Panc1 (cell line): ENCODE measurements around the gene LNPK. TPM values are rescaled to one million over a fixed set of nuclear protein-coding genes. Genes with fewer than 3 reads are reported as not detected.

Experiments used
- ATAC-seq: fragments of 200-7000 bp; cut with Tn5 transposase; 2 replicates; pipeline ENCODE4 v1.9.1; 2020; ENCODE audit warnings: mild to moderate bottlenecking, moderate library complexity
- BruUV-seq: library from RNA; stranded (reverse); fragments of 400-500 nt; replicated peaks from 2 replicates; lab custom pipeline; 2021; lab: Mats Ljungman, UMichigan
- CTCF ChIA-PET: fragments of 300-600 bp; sonication (Branson Sonifier 250); formaldehyde crosslinking; loops from one replicate; lab custom pipeline; 2022; ENCODE audit warnings: antibody characterized with exemption; lab: Charles Lee
- POLR2A ChIA-PET: fragments of 300-600 bp; sonication (Branson Sonifier 250); formaldehyde crosslinking; loops from one replicate; lab custom pipeline; 2022; ENCODE audit warnings: antibody characterized with exemption; lab: Charles Lee
- DNase-seq: peaks from one replicate; pipeline ENCODE4 v3.0.0-alpha.2; 2010; ENCODE audit warnings: low read depth, low spot score
- H3K27ac ChIP-seq: 2 replicates; pipeline ENCODE4 v1.5.1; 2011; ENCODE audit warnings: mild to moderate bottlenecking, low read length, inconsistent platforms
- H3K27me3 ChIP-seq: fragments of 200-500 bp; sonication (Bioruptor generic); 2 replicates; pipeline ENCODE4 v1.6.0; 2014; ENCODE audit warnings: low read length, inconsistent platforms; ENCODE audit not compliant: control insufficient read depth, insufficient read depth
- H3K36me3 ChIP-seq: fragments of 200-500 bp; sonication (Bioruptor generic); 2 replicates; pipeline ENCODE4 v1.5.1; 2014; ENCODE audit warnings: inconsistent platforms, mild to moderate bottlenecking, low read length, moderate library complexity; ENCODE audit not compliant: control insufficient read depth, insufficient read depth
- H3K4me1 ChIP-seq: 2 replicates; pipeline ENCODE4 v1.5.1; 2011; ENCODE audit warnings: inconsistent platforms, mild to moderate bottlenecking, low read length, moderate library complexity; ENCODE audit not compliant: control insufficient read depth, insufficient read depth
- H3K4me3 ChIP-seq, 2 experiments: 2 replicates each; pipeline ENCODE4 v1.5.1; 2011 to 2012; ENCODE audit warnings: low read depth in 2 of 2, low read length in 2 of 2, mild to moderate bottlenecking in 2 of 2, inconsistent platforms in 1 of 2, moderate library complexity in 1 of 2
- H3K9me3 ChIP-seq: fragments of 200-500 bp; sonication (Bioruptor generic); 2 replicates; pipeline ENCODE4 v1.5.1; 2014; ENCODE audit warnings: low read depth, mild to moderate bottlenecking, inconsistent platforms, low read length, moderate library complexity; ENCODE audit not compliant: control insufficient read depth, insufficient read depth
- CTCF ChIP-seq: fragments of 450-650 bp; IDR thresholded peaks from 2 replicates; pipeline ENCODE4 v1.5.1; 2017; ENCODE audit warnings: mild to moderate bottlenecking
- POLR2AphosphoS5 ChIP-seq: IDR thresholded peaks from 2 replicates; pipeline ENCODE4 v1.6.1; 2012; ENCODE audit warnings: mild to moderate bottlenecking, low read depth, low read length, moderate library complexity
- SIN3A ChIP-seq: IDR thresholded peaks from 2 replicates; pipeline ENCODE4 v1.6.1; 2012; ENCODE audit warnings: low read depth, mild to moderate bottlenecking, low read length, moderate library complexity, borderline replicate concordance; ENCODE audit not compliant: insufficient read depth
- TCF7L2 ChIP-seq: IDR thresholded peaks from 2 replicates; pipeline ENCODE4 v1.6.1; 2011; ENCODE audit warnings: mild to moderate bottlenecking, low read depth, low read length, inconsistent platforms
- in situ Hi-C: cut with HindIII; loops from 2 replicates; pipeline ENCODE4 v1.10.0; 2016; ENCODE audit warnings: low sequenced_read_pairs, low pct_unique_long_range_greater_than_20kb
- intact Hi-C: fragments of 100-400 bp; cut with micrococcal nuclease; formaldehyde crosslinking; loops from one replicate; pipeline ENCODE4 v1.10.0; 2022; ENCODE audit not compliant: unreplicated experiment
- total RNA-seq: library from RNA; stranded (reverse); gene quantifications from one replicate; pipeline ENCODE4 v1.2.1, GENCODE V29; 2021; ENCODE audit not compliant: unreplicated experiment
- TF ChIP-seq, protein P1 (sequence below), 2 experiments: IDR thresholded peaks; 2 replicates each; pipeline ENCODE4 v1.6.1; 2011 to 2012; ENCODE audit warnings: low read depth in 2 of 2, control low read depth in 1 of 2, low read length in 1 of 2, mild to moderate bottlenecking in 1 of 2, moderate library complexity in 1 of 2; ENCODE audit not compliant: insufficient read depth in 1 of 2

The LNPK gene
- total RNA-seq, 1 experiment from 2014 or later, result 27.3 TPM

DNA sequence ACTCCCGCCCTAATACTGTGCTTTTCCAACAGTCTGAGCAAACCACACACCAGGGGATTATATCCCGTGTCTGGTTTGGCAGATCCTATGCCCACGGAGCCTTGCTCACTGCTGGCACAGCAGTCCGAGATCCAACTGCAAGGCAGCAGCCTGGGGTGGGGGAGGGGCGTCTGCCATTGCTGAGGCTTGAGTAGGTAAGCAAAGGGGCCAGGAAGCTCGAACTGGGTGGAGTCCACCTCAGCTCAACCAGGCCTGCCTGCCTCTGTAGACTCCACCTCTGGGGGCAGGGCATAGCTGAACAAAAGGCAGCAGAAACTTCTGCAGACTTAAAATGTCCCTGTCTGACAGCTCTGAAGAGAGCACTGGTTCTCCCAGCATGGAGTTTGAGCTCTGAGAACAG, 44.2 kb downstream of the LNPK start:
- H3K36me3 ChIP-seq, result no peaks in the 10 kb centered on the region
- no peaks in the 10 kb centered on the region for H3K27me3 ChIP-seq
- CTCF ChIA-PET, result no interaction called here
- DNase-seq (no peak), ATAC-seq (no peak)
- intact Hi-C loops (no loop called here), in situ Hi-C loops (no loop called here)
- H3K4me3 ChIP-seq, result no peak overlapping the region
- H3K9me3 ChIP-seq, result no peaks in the 10 kb centered on the region
- H3K27ac ChIP-seq, result no peak overlapping the region
- H3K4me1 ChIP-seq, result no peaks in the 10 kb centered on the region
- BruUV-seq, result no TSS peak
- no peak for TF ChIP-seq SIN3A
- TF ChIP-seq CTCF, result no peak
- TF ChIP-seq, protein P1, sequence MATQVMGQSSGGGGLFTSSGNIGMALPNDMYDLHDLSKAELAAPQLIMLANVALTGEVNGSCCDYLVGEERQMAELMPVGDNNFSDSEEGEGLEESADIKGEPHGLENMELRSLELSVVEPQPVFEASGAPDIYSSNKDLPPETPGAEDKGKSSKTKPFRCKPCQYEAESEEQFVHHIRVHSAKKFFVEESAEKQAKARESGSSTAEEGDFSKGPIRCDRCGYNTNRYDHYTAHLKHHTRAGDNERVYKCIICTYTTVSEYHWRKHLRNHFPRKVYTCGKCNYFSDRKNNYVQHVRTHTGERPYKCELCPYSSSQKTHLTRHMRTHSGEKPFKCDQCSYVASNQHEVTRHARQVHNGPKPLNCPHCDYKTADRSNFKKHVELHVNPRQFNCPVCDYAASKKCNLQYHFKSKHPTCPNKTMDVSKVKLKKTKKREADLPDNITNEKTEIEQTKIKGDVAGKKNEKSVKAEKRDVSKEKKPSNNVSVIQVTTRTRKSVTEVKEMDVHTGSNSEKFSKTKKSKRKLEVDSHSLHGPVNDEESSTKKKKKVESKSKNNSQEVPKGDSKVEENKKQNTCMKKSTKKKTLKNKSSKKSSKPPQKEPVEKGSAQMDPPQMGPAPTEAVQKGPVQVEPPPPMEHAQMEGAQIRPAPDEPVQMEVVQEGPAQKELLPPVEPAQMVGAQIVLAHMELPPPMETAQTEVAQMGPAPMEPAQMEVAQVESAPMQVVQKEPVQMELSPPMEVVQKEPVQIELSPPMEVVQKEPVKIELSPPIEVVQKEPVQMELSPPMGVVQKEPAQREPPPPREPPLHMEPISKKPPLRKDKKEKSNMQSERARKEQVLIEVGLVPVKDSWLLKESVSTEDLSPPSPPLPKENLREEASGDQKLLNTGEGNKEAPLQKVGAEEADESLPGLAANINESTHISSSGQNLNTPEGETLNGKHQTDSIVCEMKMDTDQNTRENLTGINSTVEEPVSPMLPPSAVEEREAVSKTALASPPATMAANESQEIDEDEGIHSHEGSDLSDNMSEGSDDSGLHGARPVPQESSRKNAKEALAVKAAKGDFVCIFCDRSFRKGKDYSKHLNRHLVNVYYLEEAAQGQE (IDR thresholded peaks at IDR 0.05; ENCODE audit: insufficient read depth in 1 of 2, low read depth in 2 of 2, low read length in 1 of 2), result no peak
- TF ChIP-seq TCF7L2, result no peak
- TF ChIP-seq POLR2AphosphoS5, result no peak
- POLR2A ChIA-PET, result no interaction called here

- H3K27ac ChIP-seq, result no peak overlapping the region
- TF ChIP-seq CTCF, result no peak
- TF ChIP-seq, protein P1 (IDR thresholded peaks at IDR 0.05; ENCODE audit: insufficient read depth in 1 of 2, low read depth in 2 of 2, low read length in 1 of 2), result no peak
- TF ChIP-seq POLR2AphosphoS5, result no peak
- no peak for TF ChIP-seq TCF7L2
- TF ChIP-seq SIN3A, result no peak
- no peaks in the 10 kb centered on the region for H3K27me3 ChIP-seq
- intact Hi-C loops (no loop called here), in situ Hi-C loops (no loop called here)
- no peak for DNase-seq
- no TSS peak for BruUV-seq
- no peaks in the 10 kb centered on the region for H3K9me3 ChIP-seq
- no peak overlapping the region for H3K4me3 ChIP-seq
- ChIA-PET POLR2A (no interaction called here), CTCF (no interaction called here)
- H3K4me1 ChIP-seq, result no peaks in the 10 kb centered on the region
- no peaks in the 10 kb centered on the region for H3K36me3 ChIP-seq
- no peak for ATAC-seq
Measured at GRCh38 chr2:175955136-175955535, 46.9 kb downstream of the LNPK start.
